Upper lobe of left lung (tissue), 4 donors: ENCODE measurements around the gene XPO5.

Experiments used
- CTCF ChIP-seq, 6 experiments: fragments of 450-650 bp in 4 of 6; fragments of 200-600 bp in 2 of 6; sonication (generic) in 2 of 6; IDR thresholded peaks; one replicate each; pipeline ENCODE4 v1.5.1; 2016 to 2019; ENCODE audit warnings: antibody characterized with exemption in 6 of 6
- POLR2A ChIP-seq, 4 donors: fragments of 450-650 bp; IDR thresholded peaks; one replicate each; pipeline ENCODE4 v1.5.1; 2016 to 2017; ENCODE audit warnings: antibody characterized with exemption in 4 of 4, mild to moderate bottlenecking in 2 of 4
- POLR2AphosphoS5 ChIP-seq, 2 donors: sonication (generic); formaldehyde crosslinking; IDR thresholded peaks; one replicate each; pipeline ENCODE4 v1.5.1; 2017; ENCODE audit warnings: antibody characterized with exemption in 2 of 2

GRCh38 chr6:43614396-43614730 lies 38.5 kb upstream of the XPO5 start:
- TF ChIP-seq CTCF (IDR thresholded peaks at IDR 0.05) (no peak), POLR2AphosphoS5 (IDR thresholded peaks at IDR 0.05) (no peak), POLR2A (IDR thresholded peaks at IDR 0.05) (no peak)
